K562 (cell line): ENCODE data around the gene POC1B. TPM values are rescaled to one million over a fixed set of nuclear protein-coding genes. Genes with fewer than 3 reads are reported as not detected.
A peak's percentile ranks its signal among the peaks of the same experiment; 100 is the strongest.

Experiments
- CBFA2T3 ChIP-seq: fragments of 450-650 bp; IDR thresholded peaks from 2 replicates; pipeline ENCODE4 v1.6.1; 2017
- DNMT1 ChIP-seq: fragments of 450-650 bp; IDR thresholded peaks from 2 replicates; pipeline ENCODE4 v1.6.1; 2016; ENCODE audit warnings: antibody characterized with exemption, mild to moderate bottlenecking
- GABPB1 ChIP-seq: sonication (generic); formaldehyde crosslinking; IDR thresholded peaks from 2 replicates; pipeline ENCODE4 v1.8.0; 2022; ENCODE audit warnings: mild to moderate bottlenecking, missing genetic modification reagents
- HMGN3 ChIP-seq: IDR thresholded peaks from 2 replicates; pipeline ENCODE4 v1.6.1; 2011; ENCODE audit warnings: borderline replicate concordance, low read depth, mild to moderate bottlenecking, mixed read lengths, low read length; ENCODE audit not compliant: insufficient read length; ENCODE audit errors: extremely low read depth
- KAT8 ChIP-seq: fragments of 450-650 bp; IDR thresholded peaks from 2 replicates; pipeline ENCODE4 v1.6.1; 2016; ENCODE audit warnings: low read depth, mild to moderate bottlenecking
- KLF10 ChIP-seq: fragments of 250-450 bp; sonication (Bioruptor Pico); IDR thresholded peaks from 2 replicates; pipeline ENCODE4 v1.6.1; 2021; ENCODE audit warnings: matching md5 sums
- RBM14 ChIP-seq: fragments of 200-400 bp; formaldehyde crosslinking; IDR thresholded peaks from 2 replicates; pipeline ENCODE4 v1.6.1; 2018; ENCODE audit warnings: low read depth, mild to moderate bottlenecking, low read length, moderate library complexity, borderline replicate concordance; ENCODE audit not compliant: insufficient read depth
- SFPQ ChIP-seq: fragments of 200-400 bp; formaldehyde crosslinking; IDR thresholded peaks from 2 replicates; pipeline ENCODE4 v1.6.1; 2017; ENCODE audit warnings: mild to moderate bottlenecking, low read depth, low read length, moderate library complexity
- XRCC3 ChIP-seq: fragments of 450-650 bp; IDR thresholded peaks from 2 replicates; pipeline ENCODE4 v1.6.1; 2017; ENCODE audit warnings: mild to moderate bottlenecking, moderate library complexity
- ZBTB11 ChIP-seq, 3 experiments: fragments of 200-800 bp in 1 of 3; fragments of 250-450 bp in 1 of 3; fragments of 450-650 bp in 1 of 3; sonication (Bioruptor Pico) in 1 of 3; sonication (Bioruptor generic) in 1 of 3; formaldehyde crosslinking in 1 of 3; IDR thresholded peaks; 2 replicates each; pipeline versions ENCODE4 v1.6.1 to v1.8.0; 2016 to 2022; ENCODE audit warnings: mild to moderate bottlenecking in 2 of 3, missing genetic modification characterization in 2 of 3, missing compliant biosample characterization in 1 of 3, moderate library complexity in 1 of 3
- ZEB2 ChIP-seq: fragments of 450-650 bp; IDR thresholded peaks from 2 replicates; pipeline ENCODE4 v1.6.1; 2016
- ZNF174 ChIP-seq: fragments of 250-450 bp; sonication (Bioruptor Pico); IDR thresholded peaks from 2 replicates; pipeline ENCODE4 v1.4.0; 2020; ENCODE audit warnings: mild to moderate bottlenecking
- ZNF253 ChIP-seq: fragments of 250-450 bp; sonication (Bioruptor Pico); conservative IDR thresholded peaks from 2 replicates; pipeline ENCODE4 v1.6.1; 2021; ENCODE audit warnings: mild to moderate bottlenecking
- ZSCAN29 ChIP-seq: fragments of 450-650 bp; IDR thresholded peaks from 2 replicates; pipeline ENCODE4 v1.6.1; 2017
- polyA plus RNA-seq, 8 experiments: library from polyadenylated mRNA; depleted of rRNA in 4 of 8; stranded (reverse) in 5 of 8; unstranded in 3 of 8; fragments of >200 nt; fragmentation: Nextera tagmentation in 2 of 8; fragmentation: Illumina TruSeq in 1 of 8; extraction: Ambion mirVana in 2 of 8; extraction: Trizol in 1 of 8; gene quantifications; 2 replicates each; pipeline versions ENCODE4 v1.2.1 to v1.2.3, GENCODE V29; 2011 to 2014; ENCODE audit warnings: inconsistent platforms in 1 of 8, missing spikeins in 1 of 8
- total RNA-seq, 7 experiments: library from RNA; depleted of rRNA in 6 of 7; stranded (reverse); fragments of >200 nt in 6 of 7; fragmentation: Illumina TruSeq in 2 of 7; extraction: Trizol in 2 of 7; gene quantifications; 2 replicates each; pipeline versions ENCODE4 v1.2.1 to v1.2.3, GENCODE V29; 2011 to 2021; ENCODE audit warnings: low replicate concordance in 1 of 7
- TF ChIP-seq, protein P1 (sequence below): fragments of 450-650 bp; formaldehyde crosslinking; IDR thresholded peaks from 2 replicates; pipeline ENCODE4 v1.4.0; 2022; ENCODE audit warnings: mild to moderate bottlenecking, moderate library complexity
- TF ChIP-seq, protein P2 (sequence below), 2 experiments: fragments of 450-650 bp in 1 of 2; sonication (generic) in 1 of 2; formaldehyde crosslinking; conservative IDR thresholded peaks; 2 replicates each; pipeline versions ENCODE4 v1.4.0 to v1.8.1; 2020 to 2022; ENCODE audit warnings: mild to moderate bottlenecking in 1 of 2, missing genetic modification reagents in 1 of 2
- TF ChIP-seq, protein P3 (sequence below): sonication (generic); formaldehyde crosslinking; IDR thresholded peaks from 2 replicates; pipeline ENCODE4 v1.8.0; 2023; ENCODE audit warnings: mild to moderate bottlenecking, missing genetic modification reagents
- TF ChIP-seq, protein P4 (sequence below): IDR thresholded peaks from 2 replicates; pipeline ENCODE4 v1.6.1; 2016; ENCODE audit warnings: missing genetic modification characterization, missing compliant biosample characterization

Gene POC1B
- total and polyA plus RNA-seq, 9 of the 15 experiments (the other 6 are each of a cell fraction or from before 2014, with no cell fraction given) = 4.5 to 16.1 (median 10.4) TPM

DNA sequence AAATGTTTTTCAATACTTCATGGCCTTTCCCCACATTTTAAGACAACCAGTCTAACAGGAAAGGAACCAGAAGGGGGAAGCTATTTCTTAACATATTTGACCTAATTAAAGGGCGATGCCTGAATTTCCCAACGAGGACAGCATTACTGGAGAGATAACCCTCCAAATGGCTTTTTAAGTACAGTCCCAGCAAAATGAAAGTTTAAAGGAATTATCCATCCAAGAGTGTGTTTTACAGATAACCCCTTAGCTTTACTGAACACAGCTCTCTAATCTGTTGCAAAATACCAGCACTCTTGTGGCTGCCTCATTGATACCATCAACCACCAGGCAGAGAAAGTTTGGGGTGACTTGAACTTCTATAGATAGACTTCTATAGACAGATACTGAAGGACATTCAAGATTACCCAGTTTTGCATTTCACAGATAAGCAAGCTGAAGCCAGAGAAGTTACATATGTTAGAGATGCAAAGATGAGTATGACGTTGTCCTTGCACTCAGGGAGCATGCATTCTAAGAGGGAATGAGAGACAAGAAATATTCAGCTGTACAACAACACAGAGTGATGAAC is 132.2 kb downstream of the POC1B start (continued):
- TF ChIP-seq, protein P1, sequence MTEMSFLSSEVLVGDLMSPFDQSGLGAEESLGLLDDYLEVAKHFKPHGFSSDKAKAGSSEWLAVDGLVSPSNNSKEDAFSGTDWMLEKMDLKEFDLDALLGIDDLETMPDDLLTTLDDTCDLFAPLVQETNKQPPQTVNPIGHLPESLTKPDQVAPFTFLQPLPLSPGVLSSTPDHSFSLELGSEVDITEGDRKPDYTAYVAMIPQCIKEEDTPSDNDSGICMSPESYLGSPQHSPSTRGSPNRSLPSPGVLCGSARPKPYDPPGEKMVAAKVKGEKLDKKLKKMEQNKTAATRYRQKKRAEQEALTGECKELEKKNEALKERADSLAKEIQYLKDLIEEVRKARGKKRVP (CRISPR knock-in tag) = peak; percentile 54; the same call in 1 of the 2 replicates
- TF ChIP-seq ZNF253 (CRISPR knock-in tag) (no peak), ZBTB11 (CRISPR knock-in tag; IDR thresholded peaks at IDR 0.05) (peak in 1 of 3 experiments; percentile 66; a peak in 1 of 6 replicates), RBM14 (no peak), ZNF174 (no peak), XRCC3 (no peak), KLF10 (CRISPR knock-in tag) (no peak), DNMT1 (no peak), GABPB1 (no peak), KAT8 (no peak), ZSCAN29 (no peak), ZEB2 (peak; percentile 57; the same call in 1 of the 2 replicates), HMGN3 (peak; percentile 82), CBFA2T3 (peak; percentile 98), SFPQ (no peak)
- TF ChIP-seq, protein P2, sequence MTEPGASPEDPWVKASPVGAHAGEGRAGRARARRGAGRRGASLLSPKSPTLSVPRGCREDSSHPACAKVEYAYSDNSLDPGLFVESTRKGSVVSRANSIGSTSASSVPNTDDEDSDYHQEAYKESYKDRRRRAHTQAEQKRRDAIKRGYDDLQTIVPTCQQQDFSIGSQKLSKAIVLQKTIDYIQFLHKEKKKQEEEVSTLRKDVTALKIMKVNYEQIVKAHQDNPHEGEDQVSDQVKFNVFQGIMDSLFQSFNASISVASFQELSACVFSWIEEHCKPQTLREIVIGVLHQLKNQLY (CRISPR knock-in tag; conservative IDR thresholded peaks at IDR 0.05) = no peak
- TF ChIP-seq, protein P3, sequence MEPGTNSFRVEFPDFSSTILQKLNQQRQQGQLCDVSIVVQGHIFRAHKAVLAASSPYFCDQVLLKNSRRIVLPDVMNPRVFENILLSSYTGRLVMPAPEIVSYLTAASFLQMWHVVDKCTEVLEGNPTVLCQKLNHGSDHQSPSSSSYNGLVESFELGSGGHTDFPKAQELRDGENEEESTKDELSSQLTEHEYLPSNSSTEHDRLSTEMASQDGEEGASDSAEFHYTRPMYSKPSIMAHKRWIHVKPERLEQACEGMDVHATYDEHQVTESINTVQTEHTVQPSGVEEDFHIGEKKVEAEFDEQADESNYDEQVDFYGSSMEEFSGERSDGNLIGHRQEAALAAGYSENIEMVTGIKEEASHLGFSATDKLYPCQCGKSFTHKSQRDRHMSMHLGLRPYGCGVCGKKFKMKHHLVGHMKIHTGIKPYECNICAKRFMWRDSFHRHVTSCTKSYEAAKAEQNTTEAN (CRISPR knock-in tag) = no peak
- TF ChIP-seq, protein P4, sequence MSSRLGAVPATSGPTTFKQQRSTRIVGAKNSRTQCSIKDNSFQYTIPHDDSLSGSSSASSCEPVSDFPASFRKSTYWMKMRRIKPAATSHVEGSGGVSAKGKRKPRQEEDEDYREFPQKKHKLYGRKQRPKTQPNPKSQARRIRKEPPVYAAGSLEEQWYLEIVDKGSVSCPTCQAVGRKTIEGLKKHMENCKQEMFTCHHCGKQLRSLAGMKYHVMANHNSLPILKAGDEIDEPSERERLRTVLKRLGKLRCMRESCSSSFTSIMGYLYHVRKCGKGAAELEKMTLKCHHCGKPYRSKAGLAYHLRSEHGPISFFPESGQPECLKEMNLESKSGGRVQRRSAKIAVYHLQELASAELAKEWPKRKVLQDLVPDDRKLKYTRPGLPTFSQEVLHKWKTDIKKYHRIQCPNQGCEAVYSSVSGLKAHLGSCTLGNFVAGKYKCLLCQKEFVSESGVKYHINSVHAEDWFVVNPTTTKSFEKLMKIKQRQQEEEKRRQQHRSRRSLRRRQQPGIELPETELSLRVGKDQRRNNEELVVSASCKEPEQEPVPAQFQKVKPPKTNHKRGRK = no peak
